HG02642 (cell line): ENCODE results near the gene HLA-DQB2.
"Not testable (repeated sequence)": the region's sequence is repeated elsewhere in the genome, so short reads cannot be mapped to it uniquely, and the experiment has no call there.

Experiments used
- ATAC-seq: cut with Tn5 transposase; IDR thresholded peaks from one replicate; pipeline ENCODE4 v1.9.1; 2021; ENCODE audit warnings: mild to moderate bottlenecking; ENCODE audit not compliant: unreplicated experiment, poor library complexity

HLA-DQB2 gene

DNA sequence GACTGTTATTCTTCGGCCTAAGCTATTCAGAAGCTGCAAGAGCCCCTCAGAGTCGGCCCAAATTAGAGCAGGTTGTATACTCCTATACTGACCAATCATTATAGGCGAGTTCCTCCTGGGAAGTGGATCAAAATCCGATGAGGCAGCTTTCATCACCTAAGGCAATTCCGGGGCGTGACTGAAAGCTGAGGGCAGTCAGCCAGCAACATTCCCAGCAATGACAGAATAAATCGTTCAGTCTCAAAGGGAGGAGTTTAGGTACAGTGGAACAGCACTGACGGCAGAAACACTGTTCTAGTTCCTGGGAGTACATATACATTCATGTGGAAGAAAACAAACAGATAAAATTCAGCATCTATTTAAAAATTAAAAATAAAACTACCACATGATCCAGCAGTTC is 10.8 kb downstream of the HLA-DQB2 start:
- no peak for ATAC-seq

DNA sequence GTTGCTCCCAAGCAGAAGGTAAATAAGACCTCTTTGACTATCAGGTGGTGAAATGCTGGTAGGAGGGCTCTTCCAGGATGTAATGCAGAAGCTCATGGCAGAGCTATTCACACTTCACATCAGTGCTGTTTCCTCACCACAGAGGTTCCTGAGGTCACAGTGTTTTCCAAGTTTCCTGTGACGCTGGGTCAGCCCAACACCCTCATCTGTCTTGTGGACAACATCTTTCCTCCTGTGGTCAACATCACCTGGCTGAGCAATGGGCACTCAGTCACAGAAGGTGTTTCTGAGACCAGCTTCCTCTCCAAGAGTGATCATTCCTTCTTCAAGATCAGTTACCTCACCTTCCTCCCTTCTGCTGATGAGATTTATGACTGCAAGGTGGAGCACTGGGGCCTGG is 17.7 kb downstream of the HLA-DQB2 start:
- not testable (repeated sequence) for ATAC-seq

DNA sequence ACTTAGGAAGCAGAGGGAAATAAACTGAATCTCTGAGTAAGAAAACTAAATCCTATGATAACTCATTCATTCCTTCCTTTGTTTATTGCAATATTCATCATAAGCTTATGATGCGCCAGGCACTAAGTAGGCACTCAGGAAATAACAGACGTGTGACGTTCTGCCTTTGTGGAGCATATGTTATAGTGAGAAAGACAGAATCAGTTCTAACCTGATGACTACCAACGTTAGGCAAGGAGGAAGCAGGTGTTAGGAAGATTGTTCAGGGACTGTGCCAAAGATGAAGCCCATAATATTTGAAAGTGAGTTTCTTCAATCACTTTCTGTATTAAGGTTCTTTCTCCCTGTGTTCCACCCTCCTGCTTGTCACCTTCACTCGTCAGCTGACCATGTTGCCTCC is 18.6 kb downstream of the HLA-DQB2 start:
- ATAC-seq = no peak

DNA sequence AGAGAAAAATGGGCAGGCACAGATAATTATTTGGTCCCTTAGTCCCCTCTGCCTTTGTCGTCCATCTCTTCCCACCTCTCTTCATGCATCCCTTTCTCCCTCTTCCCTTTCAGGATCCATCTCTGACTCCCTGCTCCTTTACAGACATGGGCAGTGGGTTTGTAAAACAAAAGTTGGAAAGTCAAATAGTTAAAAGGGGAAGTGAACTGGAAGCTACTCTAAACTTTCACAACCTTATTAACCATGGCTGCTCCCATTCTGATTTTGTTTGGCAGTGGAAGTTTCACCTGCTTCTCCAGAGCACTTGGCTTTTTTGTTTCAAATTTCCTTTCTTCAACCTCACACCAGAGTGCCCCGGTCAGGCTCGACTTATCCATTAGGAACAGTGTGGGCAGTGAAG is 21.0 kb downstream of the HLA-DQB2 start:
- ATAC-seq = no peak

DNA sequence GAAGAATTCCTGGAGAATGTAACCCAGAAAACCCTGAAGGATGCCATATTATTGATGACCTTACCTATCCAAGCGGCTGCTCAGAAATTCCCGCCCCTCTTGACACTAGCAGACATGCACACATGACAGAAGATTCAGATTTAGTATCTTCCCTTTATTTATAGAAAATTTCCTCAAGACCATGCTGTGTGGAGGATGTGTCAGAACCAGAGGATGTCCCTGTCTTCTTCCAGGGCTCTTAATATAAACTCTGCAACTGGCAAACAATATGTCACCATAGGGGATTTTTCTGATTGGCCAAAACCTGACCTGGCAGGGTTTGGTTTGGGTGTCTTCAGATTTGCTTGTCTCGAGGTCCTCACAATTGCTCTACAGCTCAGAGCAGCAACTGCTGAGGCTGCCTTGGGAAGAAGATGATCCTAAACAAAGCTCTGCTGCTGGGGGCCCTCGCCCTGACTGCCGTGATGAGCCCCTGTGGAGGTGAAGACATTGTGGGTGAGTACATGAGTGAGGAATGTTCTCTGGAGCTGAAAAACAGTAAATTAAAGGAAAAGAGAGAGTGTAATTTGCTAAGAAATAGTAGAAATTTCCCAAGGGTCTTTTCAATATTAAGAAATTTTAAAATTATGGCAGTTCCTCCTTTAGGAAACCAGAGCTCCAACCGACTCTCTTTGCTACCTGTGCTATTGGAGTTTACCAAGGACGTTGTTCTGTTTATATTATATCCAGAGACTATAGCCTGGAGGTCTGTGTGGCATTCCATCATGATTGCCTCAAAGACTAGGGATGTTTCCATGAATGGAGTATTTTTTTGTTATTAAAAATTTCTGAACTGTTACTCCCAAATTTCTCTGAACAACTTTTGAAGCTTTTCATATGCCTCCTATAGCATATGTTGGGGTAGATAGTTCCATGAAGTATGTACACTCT is 22.0 kb downstream of the HLA-DQB2 start, which contains the start of gene HLA-DQA2:
Gene HLA-DQA2 (plus strand): TSS at position 361 of the 930 bp plus-strand sequence. CDS start 53 bp downstream, at position 414.
- no peak for ATAC-seq

DNA sequence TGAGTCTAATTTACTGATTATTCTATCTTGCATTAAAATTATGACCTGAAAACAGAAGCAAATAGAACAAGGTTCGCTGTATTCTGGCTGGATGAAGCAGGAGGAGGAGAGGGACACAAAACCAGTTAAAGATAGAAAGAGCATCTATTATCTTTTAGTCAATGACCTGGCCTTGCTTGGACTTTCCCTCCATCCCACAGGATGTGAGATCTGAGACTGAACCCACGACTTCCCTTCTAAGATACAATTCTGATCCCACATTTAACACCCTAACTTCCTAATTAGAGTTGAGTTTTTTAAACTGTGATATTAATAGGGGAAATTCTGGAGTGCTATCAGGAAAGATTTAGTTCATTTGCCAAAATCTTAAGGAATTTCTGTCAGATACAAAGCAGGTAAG is 25.2 kb downstream of the HLA-DQB2 start:
- ATAC-seq = no peak

DNA sequence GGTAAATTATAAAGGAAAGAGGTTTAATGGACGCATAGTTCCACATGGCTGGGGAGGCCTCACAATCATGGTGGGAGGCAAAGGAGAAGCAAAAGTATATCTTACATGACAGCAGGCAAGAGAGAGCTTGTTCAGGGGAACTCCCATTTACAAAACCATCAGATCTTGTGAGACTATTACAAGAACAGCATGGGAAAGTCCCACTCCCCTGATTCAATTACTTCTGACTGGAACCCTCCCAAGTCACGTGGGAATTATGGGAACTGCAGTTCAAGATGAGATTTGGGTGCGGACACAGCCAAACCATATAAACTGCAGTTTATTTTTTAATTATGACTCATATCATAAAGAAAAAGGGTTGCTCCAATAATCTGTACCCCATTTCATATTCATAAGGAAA is 44.5 kb downstream of the HLA-DQB2 start:
- ATAC-seq = no peak

DNA sequence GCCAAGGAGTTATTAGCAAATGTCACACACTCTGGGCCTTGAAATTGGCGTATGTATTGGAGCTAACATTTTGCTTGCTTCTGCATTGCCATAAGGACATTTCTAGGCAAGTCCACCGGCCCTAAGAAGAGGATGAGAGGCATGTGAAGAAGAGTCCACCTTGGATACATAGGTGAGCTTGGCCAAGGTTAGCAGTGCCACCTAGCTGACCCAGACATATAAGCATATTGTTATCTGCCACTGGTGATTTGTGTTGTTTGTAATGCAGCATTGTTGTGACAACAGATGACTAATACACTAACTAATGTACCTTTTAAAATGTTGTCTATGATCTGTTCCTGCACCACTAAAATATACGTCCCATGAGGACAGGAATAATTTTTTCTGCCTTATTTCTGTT is 46.9 kb downstream of the HLA-DQB2 start:
- ATAC-seq = no peak

DNA sequence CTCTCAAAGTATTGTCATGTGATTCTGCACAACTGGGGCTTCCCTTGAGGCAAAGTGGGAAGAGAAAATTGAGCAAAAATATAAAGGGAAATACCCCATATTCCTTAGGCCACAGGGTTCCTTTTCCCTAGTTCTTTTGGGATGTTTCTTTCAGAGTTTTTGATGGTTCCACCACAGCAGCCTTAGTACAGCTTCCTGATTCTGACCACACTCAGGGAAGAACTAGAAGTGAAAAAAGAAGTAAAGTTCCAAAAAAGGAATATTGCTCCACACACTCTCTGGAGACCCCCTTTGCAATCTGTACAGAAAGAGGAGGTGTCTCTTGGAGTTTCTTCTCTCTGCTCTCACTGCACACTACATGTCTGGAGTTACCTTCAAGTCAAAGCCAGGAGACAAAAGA is 50.1 kb downstream of the HLA-DQB2 start:
- no peak for ATAC-seq

DNA sequence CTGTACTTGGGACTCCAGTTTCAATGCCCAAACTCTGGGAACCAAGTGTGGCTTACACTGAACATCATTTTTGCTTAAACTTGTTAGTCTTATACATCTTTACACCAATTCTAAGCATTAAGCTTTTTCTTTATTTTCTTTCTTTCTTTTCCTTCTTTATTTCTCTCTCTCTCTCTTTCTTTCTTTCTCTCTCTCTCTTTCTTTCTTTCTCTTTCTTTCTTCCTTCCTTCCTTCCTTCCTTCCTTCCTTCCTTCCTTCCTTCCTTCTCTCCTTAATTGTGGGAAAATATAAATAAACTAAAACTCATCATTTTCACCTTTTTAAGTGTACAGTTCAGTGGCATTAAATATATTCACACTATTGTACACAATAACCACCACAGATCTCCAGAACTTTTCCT is 53.7 kb downstream of the HLA-DQB2 start:
- no peak for ATAC-seq
